Immature natural killer cell (primary cell): ENCODE measurements around the gene HAUS3. TPM values are rescaled to one million over a fixed set of nuclear protein-coding genes. Genes with fewer than 3 reads are reported as not detected.

ENCODE experiments used
- DNase-seq, 3 donors: peaks; one replicate each; pipeline ENCODE4 v3.0.0; 2022; ENCODE audit warnings: mixed read lengths in 1 of 3
- H3K27ac Mint-ChIP-seq, 6 donors: one replicate each; pipeline ENCODE4 v1.8.0; 2020; ENCODE audit warnings: mixed read lengths in 6 of 6, mild to moderate bottlenecking in 5 of 6, inconsistent platforms in 4 of 6, moderate library complexity in 3 of 6
- H3K27me3 Mint-ChIP-seq, 3 donors: one replicate each; pipeline ENCODE4 v1.8.0; 2020 to 2021; ENCODE audit warnings: low read depth in 3 of 3, mild to moderate bottlenecking in 3 of 3, mixed read lengths in 3 of 3, moderate library complexity in 3 of 3, inconsistent platforms in 1 of 3
- H3K36me3 Mint-ChIP-seq, 3 donors: one replicate each; pipeline ENCODE4 v1.8.0; 2020; ENCODE audit warnings: mixed read lengths in 3 of 3, inconsistent platforms in 2 of 3, mild to moderate bottlenecking in 2 of 3
- H3K4me1 Mint-ChIP-seq, 2 donors: one replicate each; pipeline ENCODE4 v1.8.0; 2020; ENCODE audit warnings: inconsistent platforms in 2 of 2, mild to moderate bottlenecking in 2 of 2, mixed read lengths in 2 of 2, moderate library complexity in 1 of 2
- H3K4me3 Mint-ChIP-seq, 5 donors: one replicate each; pipeline ENCODE4 v1.8.0; 2020; ENCODE audit warnings: mild to moderate bottlenecking in 5 of 5, mixed read lengths in 5 of 5, inconsistent platforms in 3 of 5, moderate library complexity in 3 of 5
- H3K9me3 Mint-ChIP-seq, 6 donors: one replicate each; pipeline ENCODE4 v1.8.0; 2020; ENCODE audit warnings: mild to moderate bottlenecking in 6 of 6, mixed read lengths in 6 of 6, inconsistent platforms in 4 of 6, moderate library complexity in 3 of 6
- polyA plus RNA-seq, 3 donors: library from polyadenylated mRNA; unstranded; fragments of 300-500 nt; fragmentation: Illumina TruSeq; gene quantifications; one replicate each; pipeline ENCODE4 v1.2.3, GENCODE V29; 2021

Gene HAUS3
- polyA plus RNA-seq, 3 donors from 2014 or later: 12.8 to 21.7 (median 16.5) TPM

- no peak for DNase-seq
- Mint-ChIP-seq H3K36me3 (peaks cover 5 to 12% (median 6%) of the 10 kb centered on the region in 3 donors), H3K27ac (peak overlapping the region in 2 of 6 donors; percentile 17 to 72), H3K27me3 (peaks cover 17 to 33% (median 21%) of the 10 kb centered on the region in 3 donors), H3K4me3 (no peak overlapping the region), H3K9me3 (no peaks in the 10 kb centered on the region), H3K4me1 (peaks cover 8 to 19% of the 10 kb centered on the region in 2 donors)
Observed at GRCh38 chr4:2256781-2257191, 14.9 kb upstream of the HAUS3 start.

GRCh38 chr4:2256156-2256731, 14.3 kb upstream of the HAUS3 start:
- no peak overlapping the region for H3K4me3 Mint-ChIP-seq
- H3K27me3 Mint-ChIP-seq: peaks cover 17 to 37% (median 23%) of the 10 kb centered on the region in 3 donors
- H3K27ac Mint-ChIP-seq: no peak overlapping the region
- no peaks in the 10 kb centered on the region for H3K9me3 Mint-ChIP-seq
- DNase-seq: no peak
- peaks cover 5 to 12% (median 6%) of the 10 kb centered on the region in 3 donors for H3K36me3 Mint-ChIP-seq
- peaks cover 8 to 19% of the 10 kb centered on the region in 2 donors for H3K4me1 Mint-ChIP-seq

- H3K4me3 Mint-ChIP-seq: no peak overlapping the region
- H3K9me3 Mint-ChIP-seq: no peaks in the 10 kb centered on the region
- peaks cover 5 to 12% (median 6%) of the 10 kb centered on the region in 3 donors for H3K36me3 Mint-ChIP-seq
- no peak overlapping the region for H3K27ac Mint-ChIP-seq
- H3K4me1 Mint-ChIP-seq: peaks cover 8 to 19% of the 10 kb centered on the region in 2 donors
- DNase-seq: no peak
- peaks cover 17 to 38% (median 26%) of the 10 kb centered on the region in 3 donors for H3K27me3 Mint-ChIP-seq
Observed at GRCh38 chr4:2255501-2256155, 13.7 kb upstream of the HAUS3 start.

- H3K4me3 Mint-ChIP-seq: no peak overlapping the region
- peaks cover 5 to 12% (median 6%) of the 10 kb centered on the region in 3 donors for H3K36me3 Mint-ChIP-seq
Observed at GRCh38 chr4:2254665-2255500, 13.0 kb upstream of the HAUS3 start.

GRCh38 chr4:2253160-2254084, 11.5 kb upstream of the HAUS3 start:
- DNase-seq: no peak
- H3K4me1 Mint-ChIP-seq: peaks cover 8 to 15% of the 10 kb centered on the region in 2 donors
- H3K36me3 Mint-ChIP-seq: peaks cover 5 to 12% (median 6%) of the 10 kb centered on the region in 3 donors
- H3K27ac Mint-ChIP-seq: peak overlapping the region in 3 of 6 donors; percentile 10 to 72 (median 55)
- H3K9me3 Mint-ChIP-seq: no peaks in the 10 kb centered on the region
- no peak overlapping the region for H3K4me3 Mint-ChIP-seq
- peaks cover 17 to 38% (median 32%) of the 10 kb centered on the region in 3 donors for H3K27me3 Mint-ChIP-seq

More at GRCh38 chr4:2254665-2255500, 13.0 kb upstream of the HAUS3 start:
- peaks cover 17 to 38% (median 32%) of the 10 kb centered on the region in 3 donors for H3K27me3 Mint-ChIP-seq
- no peak for DNase-seq
- H3K9me3 Mint-ChIP-seq: no peaks in the 10 kb centered on the region
- peak overlapping the region in 5 of 6 donors; percentile 32 to 67 (median 53) for H3K27ac Mint-ChIP-seq
- H3K4me1 Mint-ChIP-seq: peaks cover 8 to 15% of the 10 kb centered on the region in 2 donors

GRCh38 chr4:2252530-2253091, 10.7 kb upstream of the HAUS3 start:
- DNase-seq: no peak
- no peak overlapping the region for H3K4me3 Mint-ChIP-seq
- peaks cover 17 to 37% (median 33%) of the 10 kb centered on the region in 3 donors for H3K27me3 Mint-ChIP-seq

GRCh38 chr4:2251795-2252529, 10.0 kb upstream of the HAUS3 start:
- H3K9me3 Mint-ChIP-seq: no peaks in the 10 kb centered on the region
- H3K4me3 Mint-ChIP-seq: peak overlapping the region in 1 of 5 donors; percentile 33
- no peak for DNase-seq
- peaks cover 17 to 37% (median 32%) of the 10 kb centered on the region in 3 donors for H3K27me3 Mint-ChIP-seq
- H3K4me1 Mint-ChIP-seq: peaks cover 8 to 15% of the 10 kb centered on the region in 2 donors
- no peak overlapping the region for H3K27ac Mint-ChIP-seq
- H3K36me3 Mint-ChIP-seq: peaks cover 5 to 12% (median 6%) of the 10 kb centered on the region in 3 donors

More at GRCh38 chr4:2252530-2253091, 10.7 kb upstream of the HAUS3 start:
- Mint-ChIP-seq H3K36me3 (peaks cover 5 to 12% (median 6%) of the 10 kb centered on the region in 3 donors), H3K4me1 (peaks cover 8 to 15% of the 10 kb centered on the region in 2 donors), H3K27ac (peak overlapping the region in 3 of 6 donors; percentile 10 to 72 (median 55)), H3K9me3 (no peaks in the 10 kb centered on the region)

GRCh38 chr4:2251073-2251794, 9.3 kb upstream of the HAUS3 start:
- no peak overlapping the region for H3K27ac Mint-ChIP-seq
- H3K4me1 Mint-ChIP-seq: peaks cover 8 to 15% of the 10 kb centered on the region in 2 donors
- H3K36me3 Mint-ChIP-seq: peaks cover 5 to 12% (median 6%) of the 10 kb centered on the region in 3 donors
- H3K9me3 Mint-ChIP-seq: no peaks in the 10 kb centered on the region
- H3K4me3 Mint-ChIP-seq: peak overlapping the region in 1 of 5 donors; percentile 33
- no peak for DNase-seq
- H3K27me3 Mint-ChIP-seq: peaks cover 17 to 37% (median 30%) of the 10 kb centered on the region in 3 donors

GRCh38 chr4:2250357-2251072, 8.6 kb upstream of the HAUS3 start:
- no peak overlapping the region for H3K27ac Mint-ChIP-seq
- H3K27me3 Mint-ChIP-seq: peaks cover 17 to 35% (median 30%) of the 10 kb centered on the region in 3 donors
- DNase-seq: no peak
- no peaks in the 10 kb centered on the region for H3K9me3 Mint-ChIP-seq
- H3K4me1 Mint-ChIP-seq: peaks cover 10 to 16% of the 10 kb centered on the region in 2 donors
- peaks cover 5 to 12% (median 6%) of the 10 kb centered on the region in 3 donors for H3K36me3 Mint-ChIP-seq
- no peak overlapping the region for H3K4me3 Mint-ChIP-seq

GRCh38 chr4:2249526-2250356, 7.8 kb upstream of the HAUS3 start:
- no peak for DNase-seq
- peaks cover 5 to 10% (median 6%) of the 10 kb centered on the region in 3 donors for H3K36me3 Mint-ChIP-seq
- peaks cover 13 to 16% of the 10 kb centered on the region in 2 donors for H3K4me1 Mint-ChIP-seq

More at GRCh38 chr4:2249526-2250356, 7.8 kb upstream of the HAUS3 start:
- Mint-ChIP-seq H3K4me3 (no peak overlapping the region), H3K9me3 (no peaks in the 10 kb centered on the region), H3K27me3 (peaks cover 13 to 30% (median 28%) of the 10 kb centered on the region in 3 donors), H3K27ac (peak overlapping the region in 1 of 6 donors; percentile 34)
